ENCODE results near the gene TGIF1. TPM values are rescaled to one million over a fixed set of nuclear protein-coding genes. Genes with fewer than 3 reads are reported as not detected.

The TGIF1 gene
- total RNA-seq, 4 donors from 2014 or later = 33.8 to 90.8 (median 47.0) TPM

DNA sequence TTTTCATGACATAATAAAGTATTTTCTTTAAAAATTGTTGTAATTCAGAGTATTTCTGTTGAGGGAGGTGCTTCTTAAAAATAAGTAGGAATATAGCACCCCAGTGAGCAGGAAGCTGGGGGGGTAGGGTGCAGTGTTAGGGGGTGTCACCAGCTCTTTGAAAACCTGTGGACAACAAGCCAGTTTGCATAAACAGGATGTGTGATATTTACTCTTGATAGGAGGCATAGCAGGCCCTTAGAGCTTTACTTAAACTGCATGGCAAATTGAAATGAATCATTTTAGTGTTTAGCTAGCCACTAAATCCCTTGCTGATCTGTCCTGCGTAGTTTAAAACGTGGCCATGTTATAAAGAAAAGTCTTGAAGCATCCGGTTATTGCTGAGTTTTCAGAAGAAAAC is 8.4 kb downstream of the TGIF1 start:
- intact Hi-C loops (cut with DNase I; ENCODE audit: low total_unique reads) = no loop called here
- no peak overlapping the region for H3K27ac ChIP-seq
- no peak for ATAC-seq

GRCh38 chr18:3458952-3459853 is 9.2 kb downstream of the TGIF1 start:
- H3K4me3 ChIP-seq = no peak overlapping the region
- H3K27ac ChIP-seq = no peak overlapping the region
- TF ChIP-seq, protein P1, sequence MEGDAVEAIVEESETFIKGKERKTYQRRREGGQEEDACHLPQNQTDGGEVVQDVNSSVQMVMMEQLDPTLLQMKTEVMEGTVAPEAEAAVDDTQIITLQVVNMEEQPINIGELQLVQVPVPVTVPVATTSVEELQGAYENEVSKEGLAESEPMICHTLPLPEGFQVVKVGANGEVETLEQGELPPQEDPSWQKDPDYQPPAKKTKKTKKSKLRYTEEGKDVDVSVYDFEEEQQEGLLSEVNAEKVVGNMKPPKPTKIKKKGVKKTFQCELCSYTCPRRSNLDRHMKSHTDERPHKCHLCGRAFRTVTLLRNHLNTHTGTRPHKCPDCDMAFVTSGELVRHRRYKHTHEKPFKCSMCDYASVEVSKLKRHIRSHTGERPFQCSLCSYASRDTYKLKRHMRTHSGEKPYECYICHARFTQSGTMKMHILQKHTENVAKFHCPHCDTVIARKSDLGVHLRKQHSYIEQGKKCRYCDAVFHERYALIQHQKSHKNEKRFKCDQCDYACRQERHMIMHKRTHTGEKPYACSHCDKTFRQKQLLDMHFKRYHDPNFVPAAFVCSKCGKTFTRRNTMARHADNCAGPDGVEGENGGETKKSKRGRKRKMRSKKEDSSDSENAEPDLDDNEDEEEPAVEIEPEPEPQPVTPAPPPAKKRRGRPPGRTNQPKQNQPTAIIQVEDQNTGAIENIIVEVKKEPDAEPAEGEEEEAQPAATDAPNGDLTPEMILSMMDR (IDR thresholded peaks at IDR 0.05 in 4 of 5, conservative IDR thresholded peaks at IDR 0.05 in 1 of 5) = no peak
- TF ChIP-seq POLR2A (IDR thresholded peaks at IDR 0.05) = no peak
- no peaks in the 10 kb centered on the region for H3K9me3 ChIP-seq
- no peak for DNase-seq
- intact Hi-C loops (cut with DNase I; ENCODE audit: low total_unique reads) (no loop called here), in situ Hi-C loops (cut with MboI; ENCODE audit: low sequenced_read_pairs in 4 of 4) (loop anchor here in 1 of 4 donors (10.0 kb wide), 1 partner anchor 206 kb away; no protein-coding TSS in a partner anchor)
- peaks cover 0 to 38% of the 10 kb centered on the region in 2 donors for H3K36me3 ChIP-seq
- no peaks in the 10 kb centered on the region for H3K27me3 ChIP-seq
- no peak for ATAC-seq
- peaks cover 22 to 24% of the 10 kb centered on the region in 2 donors for H3K4me1 ChIP-seq

More for the DNA sequence above, 8.4 kb downstream of the TGIF1 start:
- no peaks in the 10 kb centered on the region for H3K9me3 ChIP-seq
- H3K36me3 ChIP-seq = peaks cover 0 to 38% of the 10 kb centered on the region in 2 donors
- TF ChIP-seq, protein P1 (IDR thresholded peaks at IDR 0.05 in 4 of 5, conservative IDR thresholded peaks at IDR 0.05 in 1 of 5) = no peak
- TF ChIP-seq POLR2A (IDR thresholded peaks at IDR 0.05) = no peak
- no peaks in the 10 kb centered on the region for H3K27me3 ChIP-seq
- in situ Hi-C loops (cut with MboI; ENCODE audit: low sequenced_read_pairs in 4 of 4) = loop anchor here in 1 of 4 donors (10.0 kb wide), 1 partner anchor 206 kb away; no protein-coding TSS in a partner anchor
- no peak for DNase-seq
- no peak overlapping the region for H3K4me3 ChIP-seq
- peaks cover 28 to 30% of the 10 kb centered on the region in 2 donors for H3K4me1 ChIP-seq

DNA sequence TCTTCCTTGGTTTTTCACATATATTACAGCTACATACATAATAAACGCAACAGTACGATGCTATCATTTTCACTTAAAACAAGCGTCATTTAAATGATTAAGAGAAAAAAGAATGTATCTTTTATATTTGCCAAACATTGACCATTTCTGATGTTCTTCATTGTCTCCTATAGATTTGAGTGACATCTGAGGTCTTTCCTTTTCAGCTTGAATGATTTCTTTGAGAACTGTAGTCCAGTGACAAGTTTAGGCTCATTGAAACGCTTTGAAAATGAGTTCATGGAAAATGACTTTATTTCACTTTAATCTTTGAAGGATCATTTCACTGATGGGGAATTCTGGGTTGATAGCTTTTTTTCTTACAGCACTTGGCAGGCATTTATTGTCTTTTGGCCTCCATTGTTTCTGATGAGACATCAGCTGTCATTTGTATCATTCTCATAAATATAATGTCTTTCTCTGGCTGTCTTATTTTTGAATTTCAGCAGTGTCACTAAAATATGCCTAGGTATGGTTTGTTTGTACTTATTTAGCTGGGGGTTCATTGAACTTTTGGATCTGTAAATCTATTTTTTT is 10.9 kb downstream of the TGIF1 start:
- H3K27me3 ChIP-seq = no peaks in the 10 kb centered on the region
- H3K9me3 ChIP-seq = no peaks in the 10 kb centered on the region
- TF ChIP-seq POLR2A (IDR thresholded peaks at IDR 0.05) = no peak
- TF ChIP-seq, protein P1 (IDR thresholded peaks at IDR 0.05 in 4 of 5, conservative IDR thresholded peaks at IDR 0.05 in 1 of 5) = no peak
- no peak overlapping the region for H3K27ac ChIP-seq
- peaks cover 0 to 38% of the 10 kb centered on the region in 2 donors for H3K36me3 ChIP-seq
- DNase-seq (no peak), ATAC-seq (no peak)
- H3K4me3 ChIP-seq = no peak overlapping the region
- intact Hi-C loops (cut with DNase I; ENCODE audit: low total_unique reads) (no loop called here), in situ Hi-C loops (cut with MboI; ENCODE audit: low sequenced_read_pairs in 4 of 4) (loop anchor here in 2 of 4 donors (5.0 to 10.0 kb wide), 2 partner anchors 169 to 204 kb away; no protein-coding TSS in a partner anchor)
- H3K4me1 ChIP-seq = peaks cover 9 to 10% of the 10 kb centered on the region in 2 donors

- Histone ChIP-seq H3K4me3 (no peak overlapping the region), H3K27ac (no peak overlapping the region), H3K9me3 (no peaks in the 10 kb centered on the region), H3K36me3 (peaks cover 0 to 30% of the 10 kb centered on the region in 2 donors), H3K4me1 (peaks cover under 1 to 2% of the 10 kb centered on the region in 2 donors), H3K27me3 (no peaks in the 10 kb centered on the region)
- in situ Hi-C loops (cut with MboI; ENCODE audit: low sequenced_read_pairs in 4 of 4) = loop anchor here in 2 of 4 donors (5.0 to 10.0 kb wide), 2 partner anchors 169 to 203 kb away; no protein-coding TSS in a partner anchor
- intact Hi-C loops (cut with DNase I; ENCODE audit: low total_unique reads) = no loop called here
- DNase-seq = no peak
- ATAC-seq = no peak
- TF ChIP-seq, protein P1 (IDR thresholded peaks at IDR 0.05 in 4 of 5, conservative IDR thresholded peaks at IDR 0.05 in 1 of 5) = no peak
- no peak for TF ChIP-seq POLR2A (IDR thresholded peaks at IDR 0.05)
Measured at GRCh38 chr18:3461704-3462103, 11.7 kb downstream of the TGIF1 start.

Data from gastrocnemius medialis (tissue), 4 donors.